Lung (tissue), 12 donors: Measurements from ENCODE around the gene MRO. TPM values are rescaled to one million over a fixed set of nuclear protein-coding genes. Genes with fewer than 3 reads are reported as not detected.

Experiments
- ATAC-seq: fragments of 200-7000 bp; cut with Tn5 transposase; one replicate; pipeline ENCODE4 v1.9.1; 2020; ENCODE audit warnings: moderate number of reproducible peaks; ENCODE audit not compliant: insufficient read depth, low FRiP score
- DNase-seq, 3 donors: peaks; one replicate each; pipeline ENCODE4 v3.0.0-alpha.2; 2013 to 2017
- H3K27ac ChIP-seq, 2 donors: one replicate each; pipeline ENCODE4 v1.5.1; 2013; ENCODE audit warnings: mild to moderate bottlenecking in 2 of 2, moderate library complexity in 2 of 2, control low read depth in 1 of 2, inconsistent platforms in 1 of 2, low read depth in 1 of 2, low read length in 1 of 2
- H3K27me3 ChIP-seq, 3 donors: one replicate each; pipeline ENCODE4 v1.5.1; 2013; ENCODE audit warnings: low read length in 2 of 3; ENCODE audit not compliant: control insufficient read depth in 3 of 3, insufficient read depth in 3 of 3
- H3K36me3 ChIP-seq, 4 donors: one replicate each; pipeline ENCODE4 v1.5.1; 2013; ENCODE audit warnings: low read length in 4 of 4, mild to moderate bottlenecking in 1 of 4, moderate library complexity in 1 of 4; ENCODE audit not compliant: control insufficient read depth in 4 of 4, insufficient read depth in 4 of 4
- H3K4me1 ChIP-seq, 5 donors: one replicate each; pipeline ENCODE4 v1.5.1; 2013; ENCODE audit warnings: low read length in 5 of 5, mild to moderate bottlenecking in 2 of 5, moderate library complexity in 1 of 5; ENCODE audit not compliant: control insufficient read depth in 5 of 5, insufficient read depth in 5 of 5
- H3K4me3 ChIP-seq: one replicate; pipeline ENCODE4 v1.5.1; 2013; ENCODE audit warnings: mild to moderate bottlenecking, control low read depth, moderate library complexity
- H3K9ac ChIP-seq, 2 donors: one replicate each; pipeline ENCODE4 v1.5.1; 2013; ENCODE audit warnings: low read length in 2 of 2, control low read depth in 1 of 2; ENCODE audit not compliant: insufficient read depth in 1 of 2
- H3K9me3 ChIP-seq, 4 donors: one replicate each; pipeline ENCODE4 v1.5.1; 2013; ENCODE audit warnings: low read length in 3 of 4, mild to moderate bottlenecking in 1 of 4, moderate library complexity in 1 of 4; ENCODE audit not compliant: control insufficient read depth in 4 of 4, insufficient read depth in 3 of 4
- WGBS, 2 donors: extraction: QIAGEN DNeasy Blood & Tissue Kit; methylation state at CpG; one replicate each; pipeline ENCODE4 v1.1.7; 2013; 5-methylcytosine and 5-hydroxymethylcytosine counted together
- polyA plus RNA-seq, 2 donors: library from polyadenylated mRNA; stranded (reverse); fragments of 200-250 nt; gene quantifications; one replicate each; pipeline ENCODE4 v1.2.1, GENCODE V29; 2013
- total RNA-seq, 2 donors: library from RNA; depleted of rRNA in 1 of 2; stranded (reverse); fragments of >200 nt in 1 of 2; gene quantifications; one replicate each; pipeline ENCODE4 v1.2.1, GENCODE V29; 2014 to 2021
- TF ChIP-seq, protein P1 (sequence below): IDR thresholded peaks from 2 replicates; pipeline ENCODE4 v1.5.1; 2012; ENCODE audit warnings: mild to moderate bottlenecking; ENCODE audit errors: control extremely low read depth, extremely low read depth
- donor health status: control.
- donor health status: control.
- donor health status: Bipolar disorder and iron deficiency.
- donor health status: healthy.
- donor health status: DM: yes; HTN: yes; CAD: no.

Gene MRO
- total and polyA plus RNA-seq, 4 donors = 0.05 to 0.71 (median 0.22) TPM

- no peak for DNase-seq
- H3K27me3 ChIP-seq = peaks cover 0 to 3% (median 2%) of the 10 kb centered on the region in 3 donors
- no peak overlapping the region for H3K9ac ChIP-seq
- 65 to 86% methylated on average over 2 of the region's 2 CpGs for WGBS, 2 donors
- TF ChIP-seq, protein P1, sequence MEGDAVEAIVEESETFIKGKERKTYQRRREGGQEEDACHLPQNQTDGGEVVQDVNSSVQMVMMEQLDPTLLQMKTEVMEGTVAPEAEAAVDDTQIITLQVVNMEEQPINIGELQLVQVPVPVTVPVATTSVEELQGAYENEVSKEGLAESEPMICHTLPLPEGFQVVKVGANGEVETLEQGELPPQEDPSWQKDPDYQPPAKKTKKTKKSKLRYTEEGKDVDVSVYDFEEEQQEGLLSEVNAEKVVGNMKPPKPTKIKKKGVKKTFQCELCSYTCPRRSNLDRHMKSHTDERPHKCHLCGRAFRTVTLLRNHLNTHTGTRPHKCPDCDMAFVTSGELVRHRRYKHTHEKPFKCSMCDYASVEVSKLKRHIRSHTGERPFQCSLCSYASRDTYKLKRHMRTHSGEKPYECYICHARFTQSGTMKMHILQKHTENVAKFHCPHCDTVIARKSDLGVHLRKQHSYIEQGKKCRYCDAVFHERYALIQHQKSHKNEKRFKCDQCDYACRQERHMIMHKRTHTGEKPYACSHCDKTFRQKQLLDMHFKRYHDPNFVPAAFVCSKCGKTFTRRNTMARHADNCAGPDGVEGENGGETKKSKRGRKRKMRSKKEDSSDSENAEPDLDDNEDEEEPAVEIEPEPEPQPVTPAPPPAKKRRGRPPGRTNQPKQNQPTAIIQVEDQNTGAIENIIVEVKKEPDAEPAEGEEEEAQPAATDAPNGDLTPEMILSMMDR = no peak
- no peaks in the 10 kb centered on the region for H3K9me3 ChIP-seq
- no peak overlapping the region for H3K27ac ChIP-seq
- no peak overlapping the region for H3K4me3 ChIP-seq
- ATAC-seq = no peak
- H3K36me3 ChIP-seq = no peaks in the 10 kb centered on the region
- no peaks in the 10 kb centered on the region for H3K4me1 ChIP-seq
Measured at GRCh38 chr18:50796495-50796894, 23.3 kb downstream of the MRO start.

DNA sequence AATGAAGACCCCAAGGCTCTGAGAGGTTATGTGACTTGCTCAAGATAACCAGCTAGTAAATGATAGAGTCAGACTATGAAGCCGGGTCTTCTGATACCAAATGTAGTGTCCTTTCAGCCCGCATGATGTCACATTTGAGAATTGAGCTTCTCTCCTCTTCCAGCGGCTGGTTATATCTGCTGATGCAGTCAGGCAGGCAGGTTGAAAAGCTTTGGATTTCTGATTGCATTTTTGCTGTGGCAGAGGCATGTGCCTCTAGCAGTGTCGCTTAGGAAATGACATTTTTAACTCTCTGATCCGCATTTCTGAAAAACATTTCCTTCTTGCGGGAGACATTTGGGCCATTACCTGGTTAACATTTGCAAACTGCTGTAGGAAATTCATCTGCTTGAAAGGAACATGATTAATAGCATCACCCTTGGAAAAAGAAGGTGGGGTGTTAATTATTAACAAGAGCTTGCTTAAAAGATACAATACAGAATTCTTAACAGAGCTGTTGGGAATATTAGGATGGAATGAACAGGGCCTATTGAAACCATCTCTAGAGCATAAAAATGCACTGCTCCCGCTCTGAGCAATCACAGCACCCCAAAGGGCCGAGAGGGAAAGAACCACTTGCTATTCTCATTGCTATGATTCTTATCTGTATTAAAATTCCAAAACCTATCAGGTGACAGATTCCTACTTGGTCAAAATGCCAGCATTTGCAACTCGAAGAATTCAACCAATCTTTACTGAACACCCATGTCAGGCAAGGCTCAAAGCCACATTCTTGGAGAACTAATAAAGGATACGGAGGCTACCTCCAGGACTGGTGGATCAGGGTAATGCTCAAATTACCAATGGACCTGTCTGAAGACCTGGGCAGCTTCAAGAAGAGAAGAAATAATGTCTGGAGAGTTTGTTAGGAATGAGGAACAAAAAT is 25.9 kb downstream of the MRO start:
- Histone ChIP-seq H3K36me3 (no peaks in the 10 kb centered on the region), H3K9me3 (no peaks in the 10 kb centered on the region), H3K4me1 (no peaks in the 10 kb centered on the region), H3K27me3 (peaks cover 0 to 3% (median 2%) of the 10 kb centered on the region in 3 donors), H3K27ac (no peak overlapping the region), H3K9ac (no peak overlapping the region), H3K4me3 (no peak overlapping the region)
- 89 to 91% methylated on average over 10 of the region's 10 CpGs for WGBS, 2 donors
- TF ChIP-seq, protein P1 = no peak
- ATAC-seq (no peak), DNase-seq (no peak)

DNA sequence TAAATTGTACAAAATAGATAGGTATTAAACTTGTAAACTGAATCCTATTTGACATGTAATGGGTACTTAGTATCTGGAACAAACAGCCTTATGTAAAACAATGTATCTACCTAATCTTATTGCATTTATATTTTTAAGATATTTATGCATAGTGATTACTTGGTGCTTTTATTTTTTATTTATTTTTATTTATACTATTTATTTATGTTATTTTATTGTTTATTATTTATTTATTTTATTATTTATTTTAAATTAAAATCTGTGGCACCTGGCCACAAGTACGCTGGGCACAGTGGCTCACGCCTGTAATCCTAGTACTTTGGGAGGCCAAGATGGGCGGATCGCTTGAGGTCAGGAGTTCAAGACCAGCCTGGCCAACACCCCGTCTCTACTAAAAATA is 26.9 kb downstream of the MRO start:
- no peaks in the 10 kb centered on the region for H3K9me3 ChIP-seq
- H3K4me1 ChIP-seq = no peaks in the 10 kb centered on the region
- peaks cover 0 to 3% (median 2%) of the 10 kb centered on the region in 3 donors for H3K27me3 ChIP-seq
- H3K4me3 ChIP-seq = no peak overlapping the region
- 96 to 97% methylated on average over 5 of the region's 5 CpGs for WGBS, 2 donors
- no peak overlapping the region for H3K9ac ChIP-seq
- no peak for ATAC-seq
- H3K36me3 ChIP-seq = no peaks in the 10 kb centered on the region
- no peak overlapping the region for H3K27ac ChIP-seq
- DNase-seq = no peak
- TF ChIP-seq, protein P1 = no peak
